ENCODE results near the gene HSDL1. TPM values are rescaled to one million over a fixed set of nuclear protein-coding genes. Genes with fewer than 3 reads are reported as not detected.

HSDL1 gene
- total and polyA plus RNA-seq, 10 of the 15 experiments (the other 5 are each of a cell fraction or from before 2014, with no cell fraction given): 2.0 to 13.4 (median 5.6) TPM

DNA sequence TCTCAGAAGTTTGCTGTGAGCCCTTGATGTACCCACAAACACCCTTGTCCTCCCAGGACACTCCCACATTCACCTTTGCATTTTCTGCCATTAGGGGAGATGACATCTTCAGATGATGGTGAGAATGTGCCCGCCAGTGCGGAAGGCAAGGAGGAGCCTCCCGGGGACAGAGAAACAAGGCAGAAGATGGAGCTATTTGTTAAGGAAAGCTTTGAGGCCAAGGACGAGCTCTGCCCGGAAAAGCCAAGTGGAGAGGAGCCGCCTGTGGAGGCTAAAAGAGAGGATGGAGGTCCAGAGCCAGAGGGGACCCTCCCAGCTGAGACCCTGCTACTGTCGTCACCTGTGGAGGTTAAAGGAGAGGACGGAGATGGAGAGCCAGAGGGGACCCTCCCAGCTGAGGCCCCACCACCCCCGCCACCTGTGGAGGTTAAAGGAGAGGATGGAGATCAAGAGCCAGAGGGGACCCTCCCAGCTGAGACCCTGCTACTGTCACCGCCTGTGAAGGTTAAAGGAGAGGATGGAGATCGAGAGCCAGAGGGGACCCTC, 24.9 kb upstream of the HSDL1 start:
- Histone ChIP-seq H3K9me3 (replicated peaks; ENCODE audit: control insufficient read depth, insufficient read depth, low read length) (no peaks in the 10 kb centered on the region; the same call in 2 of the 3 replicates), H3K4me1 (ENCODE audit: control insufficient read depth, insufficient read depth, low read length) (no peaks in the 10 kb centered on the region; the same call in 1 of the 2 replicates), H3K9ac (ENCODE audit: control insufficient read depth, insufficient read depth, low read length) (no peak overlapping the region), H3K4me3 (no peak overlapping the region), H3K27me3 (replicated peaks in 1 of 2; ENCODE audit: control insufficient read depth in 2 of 2, insufficient read depth in 2 of 2, low read length in 1 of 2) (no peaks in the 10 kb centered on the region), H4K20me1 (ENCODE audit: control insufficient read depth, insufficient read depth) (no peaks in the 10 kb centered on the region), H3K79me2 (ENCODE audit: control insufficient read depth, insufficient read depth, low read length) (no peaks in the 10 kb centered on the region), H2AFZ (ENCODE audit: control insufficient read depth, low read depth, low read length) (no peak overlapping the region), H3K27ac (ENCODE audit: control insufficient read depth, insufficient read depth) (no peak overlapping the region), H3K36me3 (ENCODE audit: control insufficient read depth in 2 of 2, insufficient read depth in 2 of 2, low read length in 1 of 2) (no peaks in the 10 kb centered on the region), H3K4me2 (ENCODE audit: control insufficient read depth, insufficient read depth) (no peak overlapping the region)
- in situ Hi-C loops (cut with MboI) (no loop called here), intact Hi-C loops (cut with micrococcal nuclease; ENCODE audit: unreplicated experiment) (no loop called here)
- CTCF ChIA-PET: interaction anchor here (1.3 to 1.6 kb wide), 3 partner anchors 17 to 213 kb away, joined by 3 to 4 read pairs (median 4); partner anchors contain the start of gene TAF1C
- RAD21 ChIA-PET (ENCODE audit: unreplicated experiment): no interaction called here
- TF ChIP-seq, protein P1, sequence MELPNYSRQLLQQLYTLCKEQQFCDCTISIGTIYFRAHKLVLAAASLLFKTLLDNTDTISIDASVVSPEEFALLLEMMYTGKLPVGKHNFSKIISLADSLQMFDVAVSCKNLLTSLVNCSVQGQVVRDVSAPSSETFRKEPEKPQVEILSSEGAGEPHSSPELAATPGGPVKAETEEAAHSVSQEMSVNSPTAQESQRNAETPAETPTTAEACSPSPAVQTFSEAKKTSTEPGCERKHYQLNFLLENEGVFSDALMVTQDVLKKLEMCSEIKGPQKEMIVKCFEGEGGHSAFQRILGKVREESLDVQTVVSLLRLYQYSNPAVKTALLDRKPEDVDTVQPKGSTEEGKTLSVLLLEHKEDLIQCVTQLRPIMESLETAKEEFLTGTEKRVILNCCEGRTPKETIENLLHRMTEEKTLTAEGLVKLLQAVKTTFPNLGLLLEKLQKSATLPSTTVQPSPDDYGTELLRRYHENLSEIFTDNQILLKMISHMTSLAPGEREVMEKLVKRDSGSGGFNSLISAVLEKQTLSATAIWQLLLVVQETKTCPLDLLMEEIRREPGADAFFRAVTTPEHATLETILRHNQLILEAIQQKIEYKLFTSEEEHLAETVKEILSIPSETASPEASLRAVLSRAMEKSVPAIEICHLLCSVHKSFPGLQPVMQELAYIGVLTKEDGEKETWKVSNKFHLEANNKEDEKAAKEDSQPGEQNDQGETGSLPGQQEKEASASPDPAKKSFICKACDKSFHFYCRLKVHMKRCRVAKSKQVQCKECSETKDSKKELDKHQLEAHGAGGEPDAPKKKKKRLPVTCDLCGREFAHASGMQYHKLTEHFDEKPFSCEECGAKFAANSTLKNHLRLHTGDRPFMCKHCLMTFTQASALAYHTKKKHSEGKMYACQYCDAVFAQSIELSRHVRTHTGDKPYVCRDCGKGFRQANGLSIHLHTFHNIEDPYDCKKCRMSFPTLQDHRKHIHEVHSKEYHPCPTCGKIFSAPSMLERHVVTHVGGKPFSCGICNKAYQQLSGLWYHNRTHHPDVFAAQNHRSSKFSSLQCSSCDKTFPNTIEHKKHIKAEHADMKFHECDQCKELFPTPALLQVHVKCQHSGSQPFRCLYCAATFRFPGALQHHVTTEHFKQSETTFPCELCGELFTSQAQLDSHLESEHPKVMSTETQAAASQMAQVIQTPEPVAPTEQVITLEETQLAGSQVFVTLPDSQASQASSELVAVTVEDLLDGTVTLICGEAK (IDR thresholded peaks at IDR 0.05; ENCODE audit: borderline replicate concordance): no peak
- TF ChIP-seq RUNX3 (IDR thresholded peaks at IDR 0.05; ENCODE audit: low read length): no peak
- TF ChIP-seq, protein P2, sequence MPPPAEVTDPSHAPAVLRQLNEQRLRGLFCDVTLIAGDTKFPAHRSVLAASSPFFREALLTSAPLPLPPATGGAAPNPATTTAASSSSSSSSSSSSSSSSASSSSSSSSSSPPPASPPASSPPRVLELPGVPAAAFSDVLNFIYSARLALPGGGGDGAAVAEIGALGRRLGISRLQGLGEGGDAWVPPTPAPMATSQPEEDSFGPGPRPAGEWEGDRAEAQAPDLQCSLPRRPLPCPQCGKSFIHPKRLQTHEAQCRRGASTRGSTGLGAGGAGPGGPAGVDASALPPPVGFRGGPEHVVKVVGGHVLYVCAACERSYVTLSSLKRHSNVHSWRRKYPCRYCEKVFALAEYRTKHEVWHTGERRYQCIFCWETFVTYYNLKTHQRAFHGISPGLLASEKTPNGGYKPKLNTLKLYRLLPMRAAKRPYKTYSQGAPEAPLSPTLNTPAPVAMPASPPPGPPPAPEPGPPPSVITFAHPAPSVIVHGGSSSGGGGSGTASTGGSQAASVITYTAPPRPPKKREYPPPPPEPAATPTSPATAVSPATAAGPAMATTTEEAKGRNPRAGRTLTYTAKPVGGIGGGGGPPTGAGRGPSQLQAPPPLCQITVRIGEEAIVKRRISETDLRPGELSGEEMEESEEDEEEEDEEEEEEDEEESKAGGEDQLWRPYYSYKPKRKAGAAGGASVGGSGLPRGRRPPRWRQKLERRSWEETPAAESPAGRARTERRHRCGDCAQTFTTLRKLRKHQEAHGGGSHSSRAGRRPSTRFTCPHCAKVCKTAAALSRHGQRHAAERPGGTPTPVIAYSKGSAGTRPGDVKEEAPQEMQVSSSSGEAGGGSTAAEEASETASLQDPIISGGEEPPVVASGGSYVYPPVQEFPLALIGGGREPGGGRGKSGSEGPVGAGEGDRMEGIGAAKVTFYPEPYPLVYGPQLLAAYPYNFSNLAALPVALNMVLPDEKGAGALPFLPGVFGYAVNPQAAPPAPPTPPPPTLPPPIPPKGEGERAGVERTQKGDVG (CRISPR knock-in tag; IDR thresholded peaks at IDR 0.05): no peak
- TF ChIP-seq SUZ12 (IDR thresholded peaks at IDR 0.05; ENCODE audit: unreplicated experiment): no peak
- TF ChIP-seq IKZF1 (conservative IDR thresholded peaks at IDR 0.05): no peak
- no peak for TF ChIP-seq CBX3 (IDR thresholded peaks at IDR 0.05; ENCODE audit: borderline replicate concordance, low read depth)
- TF ChIP-seq, protein P3, sequence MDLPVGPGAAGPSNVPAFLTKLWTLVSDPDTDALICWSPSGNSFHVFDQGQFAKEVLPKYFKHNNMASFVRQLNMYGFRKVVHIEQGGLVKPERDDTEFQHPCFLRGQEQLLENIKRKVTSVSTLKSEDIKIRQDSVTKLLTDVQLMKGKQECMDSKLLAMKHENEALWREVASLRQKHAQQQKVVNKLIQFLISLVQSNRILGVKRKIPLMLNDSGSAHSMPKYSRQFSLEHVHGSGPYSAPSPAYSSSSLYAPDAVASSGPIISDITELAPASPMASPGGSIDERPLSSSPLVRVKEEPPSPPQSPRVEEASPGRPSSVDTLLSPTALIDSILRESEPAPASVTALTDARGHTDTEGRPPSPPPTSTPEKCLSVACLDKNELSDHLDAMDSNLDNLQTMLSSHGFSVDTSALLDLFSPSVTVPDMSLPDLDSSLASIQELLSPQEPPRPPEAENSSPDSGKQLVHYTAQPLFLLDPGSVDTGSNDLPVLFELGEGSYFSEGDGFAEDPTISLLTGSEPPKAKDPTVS (IDR thresholded peaks at IDR 0.05; ENCODE audit: low read depth, low read length): no peak
- FAIRE-seq (no peak), ATAC-seq (no peak), DNase-seq (ENCODE audit: low read depth, low spot score) (no peak)
- POLR2A ChIA-PET: no interaction called here
- whole genome bisulfite sequencing (ENCODE audit: insufficient coverage, insufficient replicate concordance, low lambda C conversion rate, missing lambda C conversion rate): 40% methylated on average over 11 of the region's 11 CpGs
- SMC1A ChIA-PET (ENCODE audit: uncharacterized antibody, unreplicated experiment): interaction anchor here (0.9 to 1.4 kb wide), 2 partner anchors 57 to 85 kb away, joined by 4 read pairs; no protein-coding TSS in a partner anchor
- BruUV-seq (replicated peaks): no TSS peak
